ENCODE results near the gene SCMH1. TPM values are rescaled to one million over a fixed set of nuclear protein-coding genes. Genes with fewer than 3 reads are reported as not detected.

SCMH1 gene
- polyA plus RNA-seq, 1 of the 3 experiments (the other 2 are of a cell fraction), result 38.5 TPM

GRCh38 chr1:41243079-41243385 is 926 bp upstream of the SCMH1 start:
- H3K27ac ChIP-seq (ENCODE audit: low read depth in 2 of 2, low read length in 1 of 2), result peak overlapping the region in 1 of 2 experiments; percentile 60; a peak in 1 of 4 replicates
- no peak for DNase-seq
- no peaks in the 10 kb centered on the region for H3K9me3 ChIP-seq
- peak overlapping the region; percentile 86; the same call in 1 of the 2 replicates for H3K4me2 ChIP-seq
- peaks cover 0 to 4% of the 10 kb centered on the region in 2 experiments for H3K36me3 ChIP-seq (replicated peaks in 1 of 2; ENCODE audit: control insufficient read depth in 1 of 2, insufficient read depth in 2 of 2, low read length in 1 of 2)
- H4K20me1 ChIP-seq (ENCODE audit: insufficient read depth), result peaks cover 13% of the 10 kb centered on the region
- no peaks in the 10 kb centered on the region for H3K27me3 ChIP-seq (ENCODE audit: insufficient read depth)
- ChIA-PET POLR2A (no interaction called here), CTCF (interaction anchor here (0.9 to 1.7 kb wide), 4 partner anchors 12 to 28 kb away, joined by 3 to 6 read pairs (median 3); no protein-coding TSS in a partner anchor)
- peaks cover 13% of the 10 kb centered on the region for H3K79me2 ChIP-seq (ENCODE audit: insufficient read depth)
- H3K4me1 ChIP-seq (ENCODE audit: control insufficient read depth in 1 of 2, insufficient read depth in 2 of 2, low read depth in 1 of 2, low read length in 1 of 2), result peaks cover 17 to 30% of the 10 kb centered on the region in 2 experiments; a peak in 3 of 4 replicates
- 94% methylated on average over 3 of the region's 3 CpGs for WGBS (ENCODE audit: low lambda C conversion rate)
- no peaks in the 10 kb centered on the region for H3K9me2 ChIP-seq
- peaks cover 33% of the 10 kb centered on the region for H3F3A ChIP-seq (replicated peaks; ENCODE audit: insufficient read depth)
- H3K4me3 ChIP-seq (ENCODE audit: low read depth in 2 of 2, low read length in 1 of 2), result peak overlapping the region in 1 of 2 experiments; percentile 57; a peak in 2 of 4 replicates
- TF ChIP-seq TEAD4 (IDR thresholded peaks at IDR 0.05; ENCODE audit: borderline replicate concordance, insufficient read depth) (no peak), USF2 (IDR thresholded peaks at IDR 0.05; ENCODE audit: borderline replicate concordance, low read depth, low read length) (no peak), MAX (IDR thresholded peaks at IDR 0.05; ENCODE audit: low read depth) (no peak), CTCF (IDR thresholded peaks at IDR 0.05) (no peak), JUND (IDR thresholded peaks at IDR 0.05) (no peak), ZBTB33 (IDR thresholded peaks at IDR 0.05; ENCODE audit: borderline replicate concordance, low read depth) (no peak), GABPA (IDR thresholded peaks at IDR 0.05; ENCODE audit: low read depth) (no peak), FOXJ3 (CRISPR knock-in tag; IDR thresholded peaks at IDR 0.05) (no peak), IRF3 (IDR thresholded peaks at IDR 0.05; ENCODE audit: low read depth, low read length) (no peak), FOSL2 (IDR thresholded peaks at IDR 0.05; ENCODE audit: borderline replicate concordance, low read depth) (no peak), REST (IDR thresholded peaks at IDR 0.05; ENCODE audit: low read depth, low read length) (no peak), RFX5 (IDR thresholded peaks at IDR 0.05; ENCODE audit: low read length) (no peak), ELF1 (IDR thresholded peaks at IDR 0.05) (no peak), MXI1 (IDR thresholded peaks at IDR 0.05; ENCODE audit: low read depth, low read length) (no peak), FOXM1 (IDR thresholded peaks at IDR 0.05; ENCODE audit: low read depth) (no peak), USF1 (IDR thresholded peaks at IDR 0.05; ENCODE audit: borderline replicate concordance, low read depth) (no peak)
- H3K9ac ChIP-seq, result peak overlapping the region; percentile 71; the same call in 1 of the 2 replicates
- peak overlapping the region; percentile 78; the same call in 1 of the 2 replicates for H2AFZ ChIP-seq (ENCODE audit: low read depth)

Measured in SK-N-SH (cell line).